A673 (cell line): ENCODE results near the gene CNPY1.

Source experiments
- EZH2 ChIP-seq: fragments of 200-600 bp; sonication (generic); IDR thresholded peaks from 2 replicates; pipeline ENCODE4 v1.6.1; 2017; ENCODE audit warnings: borderline replicate concordance, low read depth, mild to moderate bottlenecking, mixed read lengths, antibody characterized with exemption, low read length; ENCODE audit not compliant: poor library complexity, severe bottlenecking
- TF ChIP-seq, protein P1 (sequence below): fragments of 300-800, 200-600 bp; sonication (generic); conservative IDR thresholded peaks from 2 replicates; pipeline ENCODE4 v1.5.1; 2017; ENCODE audit warnings: low read depth, mild to moderate bottlenecking, antibody characterized with exemption, low read length, moderate library complexity, mixed read lengths

DNA sequence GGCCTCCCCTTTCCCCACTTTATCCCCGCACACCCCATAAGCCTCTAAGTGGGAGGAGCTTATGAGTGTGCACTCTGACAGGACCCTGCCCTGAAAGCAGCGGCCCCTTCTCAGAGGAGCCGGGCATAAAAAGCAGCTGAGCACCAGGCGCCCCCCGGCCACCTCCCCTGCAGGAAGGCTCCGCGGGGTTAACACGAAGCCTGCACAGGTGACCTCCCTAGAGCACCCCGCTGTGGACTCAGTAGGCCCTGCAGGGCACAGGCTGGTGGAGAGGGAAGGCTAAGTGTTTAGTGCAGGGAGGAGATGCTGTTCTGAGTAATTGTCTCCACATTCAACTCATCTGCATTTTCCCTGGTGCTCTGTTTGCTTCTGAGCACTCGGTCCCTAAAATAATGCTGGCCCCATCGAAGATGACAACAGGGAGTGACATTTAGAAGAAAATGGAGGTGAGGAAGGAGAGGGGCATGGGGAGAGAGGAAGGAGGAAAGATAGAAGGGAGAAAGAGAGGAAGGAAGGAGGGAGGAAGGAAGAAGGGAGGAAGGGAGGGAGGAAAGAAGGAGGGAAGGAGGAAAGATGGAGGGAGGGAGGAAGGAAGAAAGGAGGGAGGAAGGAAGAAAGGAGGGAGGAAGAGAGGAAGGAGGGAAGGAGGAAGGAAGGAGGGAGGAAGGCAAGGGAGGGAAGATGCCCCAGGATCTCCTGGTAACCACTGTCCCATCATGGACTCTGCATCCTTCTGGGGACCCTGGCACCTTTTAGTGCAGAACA, 25.4 kb upstream of the CNPY1 start:
- TF ChIP-seq, protein P1, sequence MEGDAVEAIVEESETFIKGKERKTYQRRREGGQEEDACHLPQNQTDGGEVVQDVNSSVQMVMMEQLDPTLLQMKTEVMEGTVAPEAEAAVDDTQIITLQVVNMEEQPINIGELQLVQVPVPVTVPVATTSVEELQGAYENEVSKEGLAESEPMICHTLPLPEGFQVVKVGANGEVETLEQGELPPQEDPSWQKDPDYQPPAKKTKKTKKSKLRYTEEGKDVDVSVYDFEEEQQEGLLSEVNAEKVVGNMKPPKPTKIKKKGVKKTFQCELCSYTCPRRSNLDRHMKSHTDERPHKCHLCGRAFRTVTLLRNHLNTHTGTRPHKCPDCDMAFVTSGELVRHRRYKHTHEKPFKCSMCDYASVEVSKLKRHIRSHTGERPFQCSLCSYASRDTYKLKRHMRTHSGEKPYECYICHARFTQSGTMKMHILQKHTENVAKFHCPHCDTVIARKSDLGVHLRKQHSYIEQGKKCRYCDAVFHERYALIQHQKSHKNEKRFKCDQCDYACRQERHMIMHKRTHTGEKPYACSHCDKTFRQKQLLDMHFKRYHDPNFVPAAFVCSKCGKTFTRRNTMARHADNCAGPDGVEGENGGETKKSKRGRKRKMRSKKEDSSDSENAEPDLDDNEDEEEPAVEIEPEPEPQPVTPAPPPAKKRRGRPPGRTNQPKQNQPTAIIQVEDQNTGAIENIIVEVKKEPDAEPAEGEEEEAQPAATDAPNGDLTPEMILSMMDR = no peak
- no peak for TF ChIP-seq EZH2
